ENCODE measurements around the gene PPDPF.

The PPDPF gene

DNA sequence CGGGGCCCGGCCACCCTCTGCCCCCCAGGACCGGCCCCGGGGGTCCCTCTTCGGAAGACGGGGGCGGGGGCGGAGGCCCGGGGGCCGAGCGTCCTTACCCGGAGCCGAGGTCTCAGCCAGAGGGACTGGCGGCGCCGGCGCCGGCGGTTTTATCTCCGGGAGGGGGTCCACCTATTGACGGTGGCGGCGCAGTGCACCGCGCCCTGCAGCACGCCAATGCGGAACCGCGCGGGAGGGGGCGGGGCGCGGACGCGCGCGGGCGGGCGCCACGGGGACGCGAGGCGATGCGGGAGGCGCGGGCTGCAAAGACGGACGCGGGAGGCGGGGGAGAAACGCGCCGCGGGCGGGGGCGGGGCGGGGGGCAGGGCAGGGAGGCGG lies 21.6 kb upstream of the PPDPF start, which contains the start of gene EEF1A2:
EEF1A2 (minus strand) TSS at position 124 of the 378 bp plus-strand sequence. CDS start 1,320 bp downstream, outside the sequence.
- peak; percentile 82 for DNase-seq
- TF ChIP-seq, protein P1, sequence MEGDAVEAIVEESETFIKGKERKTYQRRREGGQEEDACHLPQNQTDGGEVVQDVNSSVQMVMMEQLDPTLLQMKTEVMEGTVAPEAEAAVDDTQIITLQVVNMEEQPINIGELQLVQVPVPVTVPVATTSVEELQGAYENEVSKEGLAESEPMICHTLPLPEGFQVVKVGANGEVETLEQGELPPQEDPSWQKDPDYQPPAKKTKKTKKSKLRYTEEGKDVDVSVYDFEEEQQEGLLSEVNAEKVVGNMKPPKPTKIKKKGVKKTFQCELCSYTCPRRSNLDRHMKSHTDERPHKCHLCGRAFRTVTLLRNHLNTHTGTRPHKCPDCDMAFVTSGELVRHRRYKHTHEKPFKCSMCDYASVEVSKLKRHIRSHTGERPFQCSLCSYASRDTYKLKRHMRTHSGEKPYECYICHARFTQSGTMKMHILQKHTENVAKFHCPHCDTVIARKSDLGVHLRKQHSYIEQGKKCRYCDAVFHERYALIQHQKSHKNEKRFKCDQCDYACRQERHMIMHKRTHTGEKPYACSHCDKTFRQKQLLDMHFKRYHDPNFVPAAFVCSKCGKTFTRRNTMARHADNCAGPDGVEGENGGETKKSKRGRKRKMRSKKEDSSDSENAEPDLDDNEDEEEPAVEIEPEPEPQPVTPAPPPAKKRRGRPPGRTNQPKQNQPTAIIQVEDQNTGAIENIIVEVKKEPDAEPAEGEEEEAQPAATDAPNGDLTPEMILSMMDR (IDR thresholded peaks at IDR 0.05; ENCODE audit: low read depth, low read length), result 0 out of 2 replicates have a peak, but pooled peaks have one; percentile 24
- Histone ChIP-seq H3K4me3 (ENCODE audit: low read depth, low read length) (peak within 1 kb of the TSS; percentile 92), H3K27me3 (no peaks in the 10 kb centered on the region), H3K36me3 (peaks cover 39% of the 10 kb centered on the region), H3K9me3 (no peaks in the 10 kb centered on the region), H3K4me1 (peaks cover 34% of the 10 kb centered on the region)

DNA sequence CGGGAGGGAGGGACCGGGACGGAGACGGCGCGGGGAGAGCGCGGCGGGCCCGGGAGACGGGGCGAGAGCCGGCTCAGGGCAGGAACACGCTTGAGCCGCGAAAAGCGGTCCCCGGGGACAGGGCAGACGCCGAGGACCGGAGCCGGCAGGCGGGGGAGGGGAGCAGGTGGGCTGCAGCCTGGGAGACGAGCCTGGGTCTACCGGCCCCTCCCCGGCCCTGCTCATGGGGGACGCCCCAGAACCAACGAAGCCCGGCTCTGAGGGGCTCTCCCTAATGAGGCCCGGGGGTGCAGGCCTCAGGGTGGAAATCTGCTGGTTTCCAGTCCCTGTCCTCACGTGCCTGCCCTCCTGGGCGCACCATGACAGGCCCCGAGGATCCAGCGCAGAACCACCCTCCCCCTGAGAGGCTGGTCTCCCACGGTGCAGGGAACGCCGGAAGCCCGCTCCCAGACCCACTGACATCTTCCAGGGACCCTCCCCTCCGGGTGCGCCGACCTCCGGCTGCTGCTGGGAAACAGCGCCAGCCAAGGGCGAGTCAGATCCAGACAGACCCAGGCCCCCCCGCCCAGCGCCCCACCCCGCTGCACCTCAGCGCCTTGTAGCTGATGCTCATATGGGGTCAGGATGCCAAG lies 21.1 kb upstream of the PPDPF start:
- peak; percentile 80 for DNase-seq
- no peaks in the 10 kb centered on the region for H3K9me3 ChIP-seq
- peaks cover 34% of the 10 kb centered on the region for H3K36me3 ChIP-seq
- peaks cover 34% of the 10 kb centered on the region for H3K4me1 ChIP-seq
- TF ChIP-seq, protein P1 (IDR thresholded peaks at IDR 0.05; ENCODE audit: low read depth, low read length), result no peak
- no peaks in the 10 kb centered on the region for H3K27me3 ChIP-seq
- peak overlapping the region; percentile 55 for H3K4me3 ChIP-seq (ENCODE audit: low read depth, low read length)

DNA sequence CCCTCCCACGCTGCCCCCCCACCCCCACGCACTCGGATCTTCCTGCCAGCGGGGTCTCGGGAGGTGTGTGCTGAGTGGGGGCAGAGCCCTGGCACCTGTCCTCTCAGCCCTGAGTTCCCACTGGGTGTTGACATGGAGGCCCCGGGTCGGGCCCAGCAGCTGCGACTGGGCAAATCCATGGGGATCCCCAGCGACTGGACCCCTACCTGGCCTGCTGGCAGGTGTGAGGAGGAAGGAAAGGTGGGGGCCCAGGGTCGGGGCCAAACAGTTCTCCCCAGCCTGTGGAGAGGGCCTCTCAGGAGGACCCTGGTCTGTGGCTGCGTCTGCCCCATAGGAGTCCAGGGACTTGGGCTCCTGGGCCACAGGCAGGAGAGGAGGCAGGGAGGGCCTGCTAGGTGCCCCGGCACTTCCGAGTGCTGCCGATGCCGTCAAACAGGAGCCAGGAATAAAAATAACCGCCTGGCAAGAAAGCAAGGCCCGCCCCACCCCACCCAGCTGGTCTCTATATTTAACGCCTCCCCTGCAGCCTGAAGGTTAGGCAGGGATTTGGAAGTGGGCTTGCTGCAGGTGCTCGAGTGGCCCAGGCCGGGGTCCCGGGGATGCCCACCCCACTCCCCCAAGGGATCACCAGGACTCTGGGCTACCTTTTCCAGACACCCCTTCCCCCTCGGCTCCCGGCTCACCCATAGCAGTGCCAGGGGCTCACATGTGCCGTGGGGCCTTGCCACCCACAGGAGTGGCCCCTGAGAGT lies 20.2 kb upstream of the PPDPF start:
- Histone ChIP-seq H3K9me3 (peaks cover 1% of the 10 kb centered on the region; the same call in 1 of the 2 replicates), H3K4me3 (ENCODE audit: low read depth, low read length) (no peak overlapping the region; the same call in 1 of the 2 replicates), H3K4me1 (peaks cover 34% of the 10 kb centered on the region), H3K27me3 (no peaks in the 10 kb centered on the region), H3K36me3 (peaks cover 26% of the 10 kb centered on the region)
- TF ChIP-seq, protein P1 (IDR thresholded peaks at IDR 0.05; ENCODE audit: low read depth, low read length), result no peak
- DNase-seq, result no peak

DNA sequence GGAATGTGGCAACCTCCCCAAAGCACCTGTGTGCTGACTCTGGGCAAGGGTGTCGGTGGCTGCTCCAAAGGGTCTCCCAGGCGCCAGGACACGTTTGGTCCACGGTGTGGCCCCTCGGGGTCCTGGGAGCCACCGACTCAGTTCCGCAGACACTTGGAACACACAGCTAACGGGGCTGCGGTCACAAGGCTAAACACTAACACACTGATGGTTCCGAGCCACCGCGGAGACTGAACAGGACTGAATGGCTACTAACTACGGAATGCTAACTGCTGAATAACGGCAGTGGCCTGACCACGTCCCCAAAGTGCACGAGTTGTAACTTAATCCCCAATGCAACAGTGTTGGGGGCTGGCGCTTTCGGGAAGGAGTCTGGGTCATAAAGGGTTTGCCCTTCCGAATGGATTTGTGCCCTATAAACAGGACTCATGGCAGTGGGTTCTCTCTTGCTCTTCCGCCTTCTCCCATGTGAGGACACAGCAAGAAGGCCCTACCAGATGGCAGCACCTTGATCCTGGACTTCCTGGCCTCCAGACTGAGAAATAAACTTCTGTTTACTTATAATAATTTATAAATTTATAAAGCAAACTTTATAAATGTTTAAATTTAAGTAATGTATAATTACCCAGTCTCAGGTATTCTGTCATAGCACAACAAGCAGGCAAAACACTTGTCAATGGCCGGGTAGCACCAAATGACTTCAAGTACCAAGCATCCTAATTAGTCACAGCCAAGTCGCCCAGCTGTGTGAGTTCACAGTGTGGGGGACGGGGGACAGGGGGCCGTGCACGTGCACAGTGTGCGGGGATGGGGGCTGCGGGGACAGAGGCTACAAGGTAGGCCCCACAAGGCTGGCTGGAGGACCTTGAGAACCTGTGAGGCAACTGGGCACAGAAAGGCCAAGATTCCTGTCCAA lies 19.4 kb upstream of the PPDPF start:
- DNase-seq, result no peak
- Histone ChIP-seq H3K27me3 (no peaks in the 10 kb centered on the region), H3K4me3 (ENCODE audit: low read depth, low read length) (no peak overlapping the region), H3K4me1 (peaks cover 34% of the 10 kb centered on the region), H3K9me3 (peaks cover 4% of the 10 kb centered on the region; the same call in 1 of the 2 replicates), H3K36me3 (peaks cover 17% of the 10 kb centered on the region)
- TF ChIP-seq, protein P1 (IDR thresholded peaks at IDR 0.05; ENCODE audit: low read depth, low read length), result no peak

DNA sequence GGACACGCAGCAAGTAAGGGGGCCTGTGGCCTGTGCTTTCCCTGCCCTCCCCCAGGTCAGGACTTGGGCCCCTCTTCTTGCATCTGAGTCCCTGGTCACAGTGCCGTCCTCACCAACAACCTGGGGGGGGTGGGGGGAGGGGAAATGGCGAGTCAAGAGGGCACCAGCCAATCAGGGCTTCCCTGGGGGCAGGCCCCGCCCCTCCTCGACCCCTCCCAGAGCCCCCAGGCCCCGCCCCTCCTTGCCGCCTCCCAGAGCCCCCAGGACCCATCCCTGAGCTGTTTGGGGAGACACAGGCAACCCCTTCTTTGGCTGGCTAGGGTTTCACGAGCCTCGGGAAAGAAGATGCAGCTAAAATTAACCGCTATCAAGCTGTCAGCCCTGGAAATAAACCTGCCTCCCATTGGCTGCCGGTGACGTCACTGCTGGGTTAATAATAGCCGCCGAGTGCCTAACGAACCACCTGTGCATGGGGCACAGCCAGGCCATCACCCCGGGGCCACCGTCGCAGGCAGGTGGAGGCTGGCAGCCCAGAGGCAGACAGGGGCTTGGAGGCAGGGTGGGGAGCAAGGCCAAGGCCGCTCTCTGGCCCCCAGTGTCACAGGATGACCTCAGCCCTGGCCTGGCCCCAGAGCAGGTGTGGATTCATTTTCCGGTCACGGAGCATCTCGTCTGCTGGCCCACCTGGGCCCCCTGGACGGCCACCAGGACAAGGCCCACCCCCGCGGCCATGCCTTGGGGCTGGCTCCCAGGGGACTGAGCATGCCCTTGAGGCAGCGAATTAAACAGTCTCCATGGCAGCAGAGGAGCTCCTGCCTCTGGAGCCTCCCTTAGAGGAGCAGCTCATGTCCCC lies 18.5 kb upstream of the PPDPF start:
- DNase-seq, result peak; percentile 82
- Histone ChIP-seq H3K4me3 (ENCODE audit: low read depth, low read length) (peak overlapping the region; percentile 41), H3K9me3 (peaks cover 4% of the 10 kb centered on the region; the same call in 1 of the 2 replicates), H3K4me1 (peaks cover 33% of the 10 kb centered on the region), H3K36me3 (peaks cover 8% of the 10 kb centered on the region), H3K27me3 (no peaks in the 10 kb centered on the region)
- TF ChIP-seq, protein P1 (IDR thresholded peaks at IDR 0.05; ENCODE audit: low read depth, low read length), result no peak
